UCSD-AML1 (cell line): ENCODE data around the gene OMP.
"Not testable (repeated sequence)": the region's sequence is repeated elsewhere in the genome, so short reads cannot be mapped to it uniquely, and the experiment has no call there.

ENCODE experiments used
- DNase-seq: peaks from one replicate; lab custom pipeline; 2025; ENCODE audit not compliant: unreplicated experiment; lab: John Stamatoyannopoulos, UW

Gene OMP, protein sequence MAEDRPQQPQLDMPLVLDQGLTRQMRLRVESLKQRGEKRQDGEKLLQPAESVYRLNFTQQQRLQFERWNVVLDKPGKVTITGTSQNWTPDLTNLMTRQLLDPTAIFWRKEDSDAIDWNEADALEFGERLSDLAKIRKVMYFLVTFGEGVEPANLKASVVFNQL

DNA sequence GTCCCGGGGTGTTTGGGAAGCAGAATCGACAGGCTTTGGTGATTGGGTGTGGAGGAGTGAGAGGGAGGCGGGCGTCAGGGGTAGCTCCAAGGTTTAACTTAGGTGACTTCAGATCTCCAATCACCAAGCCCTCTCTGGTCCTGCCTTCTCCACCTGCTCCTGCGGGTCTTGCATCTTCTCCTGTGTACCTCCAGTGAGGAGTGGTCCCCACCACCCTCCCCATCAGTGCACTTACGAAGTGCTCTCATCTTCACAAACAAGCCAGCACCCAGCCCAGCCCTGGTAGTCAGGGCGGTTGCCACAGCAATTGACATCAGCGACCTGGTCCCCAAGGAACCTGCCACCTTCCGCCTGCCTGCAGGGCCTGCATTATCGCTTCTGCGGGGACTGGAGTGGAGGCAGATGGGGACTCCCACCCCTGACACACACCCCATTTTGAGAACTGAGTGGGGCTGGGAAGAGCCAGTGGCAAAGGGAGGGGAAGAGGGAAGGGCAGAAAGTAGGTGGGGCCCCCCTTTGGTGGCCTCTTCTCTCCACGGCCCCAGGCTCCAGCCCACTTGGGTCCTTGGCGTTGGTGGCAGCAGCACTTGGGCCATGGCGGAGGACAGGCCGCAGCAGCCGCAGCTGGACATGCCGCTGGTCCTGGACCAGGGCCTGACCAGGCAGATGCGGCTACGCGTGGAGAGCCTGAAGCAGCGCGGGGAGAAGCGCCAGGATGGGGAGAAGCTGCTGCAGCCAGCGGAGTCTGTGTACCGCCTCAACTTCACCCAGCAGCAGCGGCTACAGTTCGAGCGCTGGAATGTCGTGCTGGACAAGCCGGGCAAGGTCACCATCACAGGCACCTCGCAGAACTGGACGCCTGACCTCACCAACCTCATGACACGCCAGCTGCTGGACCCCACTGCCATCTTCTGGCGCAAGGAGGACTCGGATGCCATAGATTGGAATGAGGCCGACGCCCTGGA is at the start of gene OMP:
TSS of gene OMP (plus strand) at position 595 of the 965 bp plus-strand sequence. CDS start at position 595, 0 bp downstream.
- DNase-seq, result no peak

DNA sequence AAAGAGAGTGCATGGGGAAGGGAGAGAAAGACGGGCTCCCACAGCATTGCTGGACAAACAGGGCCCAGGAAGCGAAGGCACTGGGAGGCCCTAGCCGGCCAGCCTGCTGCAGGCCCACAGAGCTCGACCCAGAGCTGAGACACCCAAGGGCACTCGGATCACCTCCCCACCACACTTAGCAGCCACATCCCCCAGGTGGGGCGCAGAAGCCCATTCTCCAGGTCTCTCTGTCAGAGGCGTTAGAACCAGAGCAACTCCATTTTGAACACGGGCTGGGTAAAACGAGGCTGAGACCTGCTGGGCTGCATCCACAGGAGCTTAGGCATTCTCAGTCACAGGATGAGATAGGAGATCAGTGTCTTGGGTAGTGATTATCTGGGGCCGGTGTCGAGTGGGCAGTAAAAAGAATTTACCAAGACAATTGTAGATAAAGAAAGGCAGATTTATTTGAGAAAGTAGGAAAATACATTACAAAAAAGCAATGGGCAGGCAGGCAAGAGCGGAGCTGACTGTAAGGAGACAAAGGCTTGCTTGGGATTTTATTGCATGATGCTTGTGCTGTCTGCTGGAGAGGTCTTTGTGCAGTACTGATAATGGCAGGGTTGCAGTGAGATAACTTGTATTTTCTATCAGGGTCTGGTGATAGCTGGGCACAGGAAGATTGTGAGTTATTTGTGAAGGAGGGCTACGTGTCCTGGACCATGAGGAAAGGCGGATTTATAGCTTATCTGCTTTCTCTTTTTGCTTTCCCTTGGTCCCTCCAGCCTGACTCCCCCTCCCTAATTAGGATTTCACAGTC is 49.2 kb upstream of the OMP start:
- no peak for DNase-seq

DNA sequence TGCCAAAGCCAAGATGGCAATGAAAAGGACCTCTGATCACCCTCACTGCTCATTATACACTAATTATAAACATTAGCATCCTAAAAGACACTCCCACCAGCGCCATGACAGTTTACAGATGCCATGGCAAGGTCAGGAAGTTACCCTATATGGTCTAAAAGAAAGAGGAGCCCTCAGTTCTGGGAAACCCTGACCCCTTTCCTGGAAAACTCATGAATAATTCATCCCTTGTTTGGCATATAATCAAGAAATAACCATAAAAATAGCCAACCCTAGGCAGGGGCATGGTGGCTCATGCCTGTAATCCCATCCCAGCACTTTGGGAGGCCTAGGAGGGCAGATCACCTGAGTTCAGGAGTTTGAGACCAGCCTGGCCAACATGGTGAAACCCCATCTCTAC is 48.6 kb upstream of the OMP start:
- no peak for DNase-seq

DNA sequence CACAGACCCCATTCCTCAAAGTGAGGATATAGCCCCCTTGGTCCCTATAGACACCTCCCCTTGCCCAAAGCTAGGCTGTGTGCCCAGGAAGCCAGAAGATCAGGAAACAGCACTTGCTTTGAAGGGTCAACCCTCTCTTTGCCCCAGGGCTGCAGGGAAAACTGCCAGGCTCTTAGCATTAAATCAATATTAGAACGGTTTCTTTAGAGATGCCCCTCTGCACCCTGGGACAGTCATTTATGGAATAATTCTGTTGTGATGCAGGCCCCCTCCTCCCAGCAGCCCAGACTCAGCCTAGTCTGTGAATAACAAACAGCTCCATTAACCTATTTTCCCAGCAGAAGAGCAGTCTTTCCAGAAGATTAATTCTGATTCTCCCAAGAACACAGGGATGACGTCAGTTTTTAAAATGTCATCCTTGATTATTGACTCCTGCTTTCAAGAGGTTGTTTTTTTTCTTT is 47.5 kb upstream of the OMP start:
- DNase-seq, result no peak

DNA sequence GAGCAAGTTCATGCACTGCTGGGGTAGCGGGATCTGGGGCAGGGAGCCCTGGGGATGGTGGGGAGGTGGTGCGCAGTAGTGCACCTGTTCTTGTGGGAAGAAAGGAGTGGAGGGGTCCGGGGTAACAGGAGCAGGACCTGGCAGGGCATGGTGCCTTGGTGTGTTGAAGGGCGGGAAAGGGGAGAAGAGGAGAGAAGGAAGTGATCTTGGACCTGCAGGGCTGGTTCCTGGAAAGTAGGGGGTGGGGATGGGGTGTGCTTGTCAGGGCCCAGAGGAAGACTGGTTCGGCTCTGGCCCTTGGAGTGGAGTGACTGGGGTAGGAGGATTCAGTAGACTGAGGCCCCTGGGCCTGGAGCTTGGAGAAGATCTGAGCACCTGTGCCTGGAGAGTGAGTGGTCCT is 46.7 kb upstream of the OMP start:
- no peak for DNase-seq

DNA sequence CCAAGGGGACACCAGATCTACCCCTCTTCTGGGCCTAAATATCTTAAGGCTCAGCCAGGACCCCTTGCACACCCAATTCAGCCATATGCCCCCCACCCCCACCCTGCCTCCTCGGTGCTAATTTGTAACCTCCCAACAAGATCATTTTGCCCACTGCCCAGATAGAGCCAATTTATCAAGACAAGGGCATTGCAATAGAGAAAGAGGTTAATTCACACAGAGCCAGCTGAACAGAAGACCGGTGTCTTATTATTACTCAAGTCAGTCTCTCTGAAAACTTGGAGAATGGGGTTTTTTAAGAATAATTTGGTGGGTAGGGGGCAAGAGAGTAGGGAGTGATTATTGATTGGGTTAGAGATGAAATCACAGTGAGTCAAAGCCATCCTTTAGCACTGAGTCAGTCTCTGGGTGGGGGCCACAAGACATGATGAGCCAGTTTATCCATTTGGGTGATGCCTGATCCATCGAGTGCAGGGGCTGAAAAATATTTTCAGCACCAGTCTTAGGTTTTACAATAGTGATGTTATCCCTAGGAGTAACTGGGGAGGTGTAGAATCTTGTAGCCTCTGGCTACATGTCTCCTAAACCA is 45.7 kb upstream of the OMP start:
- no peak for DNase-seq

DNA sequence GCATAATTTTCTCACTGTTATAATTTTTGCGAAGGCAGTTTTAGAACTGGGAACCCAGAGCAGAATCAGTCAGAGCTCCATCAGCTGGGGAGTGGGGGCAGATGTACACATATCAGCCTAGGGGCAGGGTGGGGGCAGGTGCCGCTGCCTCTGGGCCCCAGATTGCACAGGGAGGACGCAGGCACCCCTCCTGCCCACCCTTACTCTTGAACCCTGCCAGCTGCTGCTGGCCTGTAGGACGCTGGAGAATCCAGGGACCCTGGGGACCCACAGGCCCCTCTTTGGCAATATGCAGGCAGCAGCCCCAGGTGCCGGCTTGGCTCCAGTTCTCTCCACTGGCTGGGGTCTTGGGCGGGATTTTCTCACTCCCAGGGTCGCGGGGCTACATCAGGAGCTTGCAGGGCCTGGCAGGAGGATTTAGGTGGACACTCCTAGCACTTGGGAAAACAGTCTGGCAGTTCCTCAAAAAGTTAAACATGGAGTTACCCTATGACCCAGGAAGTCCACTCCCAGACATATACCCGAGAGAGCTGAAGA is 44.6 kb upstream of the OMP start:
- DNase-seq, result no peak

DNA sequence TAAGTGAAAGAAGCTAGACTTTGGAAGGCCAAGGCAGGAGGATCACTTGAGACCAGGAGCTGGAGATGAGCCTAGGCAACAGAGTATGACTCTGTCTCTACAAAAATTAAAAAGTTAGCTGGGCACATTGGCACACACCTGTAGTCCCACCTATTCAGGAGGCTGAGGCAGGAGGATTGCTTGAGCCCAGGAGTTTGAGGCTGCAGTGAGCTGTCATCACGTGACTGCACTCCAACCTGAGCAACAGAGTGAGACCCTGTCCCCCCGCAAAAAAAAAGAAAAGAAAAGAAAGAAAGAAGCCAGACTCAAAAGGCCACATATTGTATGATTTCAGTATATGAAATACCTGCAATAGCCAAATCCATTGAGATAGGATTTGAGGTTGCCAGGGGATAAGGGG is 43.7 kb upstream of the OMP start:
- DNase-seq, result no peak

DNA sequence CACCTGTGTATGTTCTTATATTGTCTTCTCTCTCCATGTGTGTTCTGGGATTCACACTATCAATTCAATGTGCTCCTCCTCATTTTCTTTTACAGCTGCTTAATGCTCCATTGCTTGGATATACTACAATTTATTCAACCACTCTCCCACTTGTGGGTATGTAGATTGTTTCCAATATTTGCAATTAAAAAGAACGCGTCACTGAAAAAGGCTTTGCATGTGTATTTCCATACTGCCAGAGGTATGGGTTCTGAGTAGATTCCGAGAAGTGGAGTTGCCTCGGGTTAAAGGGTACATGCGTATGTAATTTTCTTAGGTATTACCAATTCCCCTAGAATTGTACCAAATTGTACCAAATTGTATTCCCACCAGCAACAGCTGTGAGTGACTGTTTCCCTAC is 42.8 kb upstream of the OMP start:
- DNase-seq, result no peak

DNA sequence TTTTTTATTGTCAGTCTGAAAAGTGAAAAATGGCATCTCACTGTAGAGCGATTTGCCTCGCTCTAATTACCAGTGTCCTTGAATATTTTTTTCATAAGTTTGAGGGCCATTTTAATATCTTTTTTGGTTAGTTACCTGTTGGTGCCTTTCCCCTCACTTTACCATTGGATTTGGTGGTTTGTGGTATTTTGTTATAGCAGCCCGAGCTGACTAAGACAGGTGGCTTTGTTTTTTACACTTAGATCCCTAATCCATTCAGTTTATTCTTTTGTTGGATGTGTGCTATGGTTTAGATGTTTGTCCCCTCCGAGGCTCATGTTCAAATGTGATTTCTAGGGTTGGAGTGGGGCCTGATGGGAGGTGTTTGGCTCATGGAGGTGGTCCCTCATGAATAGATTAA is 42.4 kb upstream of the OMP start:
- DNase-seq, result no peak

DNA sequence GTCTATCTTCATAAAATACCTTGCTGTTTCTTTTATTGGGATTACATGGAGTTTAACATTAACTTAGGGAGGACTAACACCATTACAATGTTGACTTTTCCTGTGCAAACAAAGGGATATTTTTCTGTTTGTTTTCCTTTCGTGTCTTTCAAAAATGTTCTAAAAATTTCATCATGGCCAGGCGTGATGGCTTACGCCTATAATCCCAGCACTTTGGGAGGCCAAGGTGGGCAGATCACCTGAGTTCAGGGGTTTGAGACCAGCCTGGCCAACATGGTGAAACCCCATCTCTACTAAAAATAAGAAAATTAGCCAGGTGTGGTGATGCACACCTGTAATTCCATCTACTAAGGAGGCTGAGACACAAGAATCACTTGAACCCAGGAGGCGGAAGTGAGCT is 41.4 kb upstream of the OMP start:
- not testable (repeated sequence) for DNase-seq

DNA sequence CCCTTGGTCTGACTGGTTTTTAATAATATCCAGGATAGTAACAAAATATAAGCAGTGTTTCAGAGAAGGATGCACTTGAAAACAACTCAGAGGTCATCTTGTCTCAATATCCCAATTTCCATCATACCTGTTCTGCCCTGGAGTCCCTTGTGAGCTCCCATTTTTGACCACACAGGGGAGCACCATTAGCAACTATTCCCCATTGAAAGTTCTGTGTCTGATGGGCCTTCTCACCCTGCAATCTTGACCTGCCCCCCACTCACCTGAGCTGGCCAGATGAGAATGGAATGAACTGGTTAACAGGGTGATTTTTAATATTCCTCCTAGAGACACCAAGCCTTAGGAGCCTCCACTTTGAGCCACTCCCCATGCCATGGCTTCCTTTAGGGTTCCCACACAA is 39.7 kb upstream of the OMP start:
- DNase-seq, result no peak

DNA sequence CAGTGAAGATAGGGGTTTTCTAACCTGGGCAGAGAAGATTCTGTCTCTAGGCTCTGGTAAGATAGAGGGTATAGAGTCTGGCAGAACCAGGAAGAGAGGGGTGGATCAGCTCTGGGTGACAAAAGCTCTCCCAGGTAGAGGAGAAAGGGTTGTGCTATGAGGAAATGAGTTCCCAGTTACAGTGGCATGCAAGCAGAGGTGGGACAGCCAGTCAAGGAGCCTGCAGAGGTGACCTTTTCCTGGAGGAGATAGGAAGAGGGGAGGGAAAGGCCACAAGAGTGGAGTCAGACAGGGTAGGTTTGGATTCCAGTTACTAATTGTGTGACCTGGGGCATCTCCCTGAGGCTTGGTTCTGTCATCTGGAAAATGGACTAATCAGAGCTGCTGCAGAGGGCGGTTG is 39.2 kb upstream of the OMP start:
- no peak for DNase-seq

DNA sequence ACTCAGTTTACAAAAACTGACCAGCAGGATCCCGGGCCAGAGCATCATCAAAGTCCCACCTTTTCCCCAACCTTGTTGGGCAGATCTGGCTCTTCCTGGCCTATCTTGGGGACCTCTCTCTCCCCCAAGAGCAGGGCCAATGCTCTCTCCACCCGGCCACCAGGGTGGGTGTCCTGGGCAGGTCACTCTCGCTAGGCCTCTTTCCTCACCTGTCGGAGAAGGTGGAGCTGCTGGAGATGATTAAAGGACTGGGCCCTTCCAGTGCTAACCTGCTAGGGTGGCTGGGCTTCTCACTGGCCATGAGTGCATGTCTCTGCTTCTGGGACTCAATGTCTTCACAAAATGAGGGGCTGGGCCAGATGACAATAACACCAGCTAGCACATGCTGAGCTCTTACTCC is 38.8 kb upstream of the OMP start:
- DNase-seq, result no peak

DNA sequence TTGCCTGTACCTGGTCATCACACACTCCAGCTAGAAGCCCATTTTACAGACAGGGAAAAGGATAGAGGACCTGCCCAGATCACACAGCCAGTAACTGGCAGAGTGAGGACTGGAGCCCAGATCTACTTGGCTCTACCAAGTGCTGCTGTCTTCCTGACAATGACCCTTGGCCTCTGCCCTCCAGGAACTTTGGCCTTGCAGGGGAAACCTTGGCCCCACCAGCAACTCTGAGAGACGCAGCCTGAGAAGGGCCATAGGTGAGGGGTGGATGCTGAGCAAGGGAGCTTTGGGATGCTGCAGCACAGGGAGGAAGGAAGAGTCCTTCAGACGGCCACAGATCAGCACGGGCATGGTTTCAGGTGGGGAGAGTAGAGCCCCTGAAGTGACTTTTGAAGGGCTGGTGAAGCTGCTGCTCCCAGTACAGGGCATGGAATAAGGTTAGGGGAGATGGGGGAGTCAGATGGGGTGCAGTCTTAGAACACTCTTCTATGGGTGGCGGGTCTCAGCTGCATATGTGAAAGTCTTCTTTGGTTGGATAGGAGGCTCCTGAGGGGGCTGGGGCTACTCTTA is 37.9 kb upstream of the OMP start:
- DNase-seq, result no peak

DNA sequence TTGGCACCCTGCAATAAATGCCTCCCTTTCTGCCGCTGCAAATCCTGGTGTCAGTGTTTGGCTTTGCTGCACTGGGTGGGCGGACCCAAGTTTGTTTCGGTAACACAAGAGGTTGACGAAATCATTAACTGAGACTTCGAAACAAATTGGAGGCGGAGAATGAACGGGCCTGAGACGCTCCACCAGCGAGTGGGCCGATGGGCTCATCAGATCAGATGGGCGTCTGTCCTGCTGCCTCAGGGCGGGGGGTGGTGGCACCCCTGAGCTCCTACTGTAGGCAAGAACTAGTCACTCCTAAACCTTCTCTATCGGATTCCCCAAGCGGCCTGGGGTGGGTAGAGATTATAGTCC is 36.8 kb upstream of the OMP start:
- no peak for DNase-seq

DNA sequence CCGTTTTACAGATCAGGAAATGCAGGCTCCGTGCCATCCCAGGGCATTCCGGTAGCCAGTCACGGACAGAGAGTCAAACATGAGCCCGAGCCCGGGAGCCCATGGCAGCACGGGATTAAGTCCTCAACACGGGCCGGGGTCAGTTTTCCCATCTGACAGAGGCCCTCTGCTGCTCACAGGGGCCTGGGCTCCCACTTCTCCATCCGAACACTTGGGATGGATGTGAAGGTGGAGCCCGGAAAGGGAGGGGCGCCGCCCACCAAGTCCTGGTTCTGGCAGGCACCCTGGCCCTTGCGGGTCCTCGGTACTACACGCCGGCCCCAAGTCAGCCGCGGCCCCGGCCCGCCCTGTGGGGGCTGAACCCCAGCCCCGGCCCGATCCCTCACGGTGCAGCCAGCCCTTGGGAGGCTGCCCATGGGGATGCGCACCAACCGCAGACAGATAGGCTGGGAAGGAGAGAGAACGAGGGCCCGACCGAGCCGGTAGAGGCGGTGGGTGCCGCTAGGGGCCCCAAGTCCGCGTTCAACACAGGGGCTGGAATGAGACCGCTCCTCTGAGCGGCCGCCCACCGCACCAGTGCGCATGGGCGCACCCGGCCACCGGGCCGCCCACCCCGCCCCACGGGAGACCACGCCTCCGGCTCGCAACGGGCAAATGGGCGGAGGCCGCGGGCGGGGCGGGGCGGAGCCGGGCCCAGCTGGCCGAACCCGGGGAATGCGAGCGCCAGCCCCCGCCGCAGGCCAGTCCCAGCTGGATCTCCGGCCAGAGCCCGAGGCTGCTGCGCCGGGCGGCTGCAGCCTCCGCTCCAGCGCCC is 36.2 kb upstream of the OMP start, which contains the start of gene CAPN5:
TSS of gene CAPN5 (plus strand) at position 743 of the 814 bp plus-strand sequence. CDS start 17,916 bp downstream, outside the sequence.
- DNase-seq, result peak; percentile 91

DNA sequence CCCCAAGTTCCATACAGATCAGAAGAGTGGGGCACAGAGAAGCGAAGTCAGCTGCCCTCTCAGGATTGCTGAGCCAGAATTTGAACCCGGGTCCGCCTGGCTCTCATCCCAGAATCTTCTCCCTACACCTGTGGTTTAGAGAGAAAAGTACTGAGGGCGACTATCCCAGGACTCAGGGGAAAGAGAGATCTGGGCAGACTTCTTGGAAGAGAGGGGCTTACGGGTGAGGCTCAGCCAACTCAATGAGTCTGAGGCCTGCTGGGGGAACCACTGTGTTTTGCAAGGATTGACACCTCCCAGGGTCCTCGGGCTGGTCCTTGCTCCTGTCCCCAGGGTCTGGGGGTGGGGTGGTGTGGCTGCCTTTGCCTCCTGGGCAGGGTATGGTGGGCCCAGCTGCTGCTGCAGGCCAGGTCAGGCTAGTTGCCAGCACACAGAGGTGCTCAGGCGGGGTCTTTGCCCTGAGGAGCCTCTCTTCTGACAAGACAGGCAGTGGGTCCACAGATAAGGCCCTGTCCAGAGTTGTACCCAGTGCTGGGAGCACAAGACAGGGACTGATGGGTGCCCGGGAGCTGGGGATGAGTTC is 34.7 kb upstream of the OMP start:
- no peak for DNase-seq
